RCC 7860 (cell line): Measurements from ENCODE around the gene LARP6.

Experiments used
- DNase-seq: peaks from one replicate; pipeline ENCODE4 v3.0.0-alpha.2; 2015; ENCODE audit warnings: low spot score
- FAIRE-seq: peaks from 2 replicates; lab custom pipeline; 2012; peaks lifted over from hg19 to GRCh38; lab: Jason Lieb, UNC

Gene LARP6

GRCh38 chr15:70796516-70797310 lies 57.2 kb downstream of the LARP6 start:
- FAIRE-seq, result no peak
- DNase-seq, result no peak

GRCh38 chr15:70795311-70795665 lies 58.7 kb downstream of the LARP6 start:
- DNase-seq (peak; percentile 99), FAIRE-seq (peak; percentile 95)

- DNase-seq, result peak; percentile 85
- FAIRE-seq, result no peak
Measured at GRCh38 chr15:70794596-70795310, 59.2 kb downstream of the LARP6 start.

- DNase-seq (no peak), FAIRE-seq (no peak)
Measured at GRCh38 chr15:70793694-70794093, 60.3 kb downstream of the LARP6 start.

- FAIRE-seq (peak; percentile 90), DNase-seq (peak; percentile 98)
Measured at GRCh38 chr15:70792171-70792573, 61.8 kb downstream of the LARP6 start.

- DNase-seq, result peak; percentile 61
- peak; percentile 59 for FAIRE-seq
Measured at GRCh38 chr15:70791259-70791658, 62.7 kb downstream of the LARP6 start.

- peak; percentile 60 for FAIRE-seq
- DNase-seq, result peak; percentile 63
Measured at GRCh38 chr15:70789213-70789612, 64.7 kb downstream of the LARP6 start.

- peak; percentile 98 for DNase-seq
Measured at GRCh38 chr15:70788114-70789049, 65.6 kb downstream of the LARP6 start.

GRCh38 chr15:70786996-70787395 lies 67.0 kb downstream of the LARP6 start:
- DNase-seq, result no peak
- FAIRE-seq, result no peak

More at GRCh38 chr15:70788114-70789049, 65.6 kb downstream of the LARP6 start:
- peak; percentile 98 for FAIRE-seq

GRCh38 chr15:70783610-70784022 lies 70.3 kb downstream of the LARP6 start:
- FAIRE-seq, result peak; percentile 96
- DNase-seq, result peak; percentile 82

GRCh38 chr15:70783041-70783440 lies 70.9 kb downstream of the LARP6 start:
- FAIRE-seq, result no peak
- no peak for DNase-seq

GRCh38 chr15:70781236-70781635 lies 72.7 kb downstream of the LARP6 start:
- DNase-seq (no peak), FAIRE-seq (no peak)
